WTC11 (cell line): ENCODE measurements around the gene GRK1. TPM values are rescaled to one million over a fixed set of nuclear protein-coding genes. Genes with fewer than 3 reads are reported as not detected.

Source experiments
- ATAC-seq: fragments of 200-7000 bp; cut with Tn5 transposase; 2 replicates; pipeline ENCODE4 v1.10.0; 2021; ENCODE audit warnings: mild to moderate bottlenecking, moderate library complexity
- CTCF ChIA-PET: fragments of 300-600 bp; sonication (Branson Sonifier 250); formaldehyde crosslinking; loops from one replicate; lab custom pipeline; 2021; ENCODE audit warnings: antibody characterized with exemption; lab: Charles Lee
- POLR2A ChIA-PET: fragments of 350-600 bp; sonication (Branson Sonifier 250); formaldehyde crosslinking; loops from one replicate; lab custom pipeline; 2021; ENCODE audit warnings: antibody characterized with exemption; lab: Charles Lee
- DNase-seq: peaks from one replicate; pipeline ENCODE4 v3.0.0; 2021; ENCODE audit warnings: low spot score
- H3K27ac Mint-ChIP-seq: 2 replicates; pipeline ENCODE4 v1.8.0; 2021; ENCODE audit warnings: mixed read lengths
- H3K27me3 Mint-ChIP-seq: 2 replicates; pipeline ENCODE4 v1.8.0; 2021; ENCODE audit warnings: low read depth, mild to moderate bottlenecking, moderate library complexity, mixed read lengths
- H3K36me3 Mint-ChIP-seq: 2 replicates; pipeline ENCODE4 v1.8.0; 2021; ENCODE audit warnings: mixed read lengths
- H3K4me1 Mint-ChIP-seq: 2 replicates; pipeline ENCODE4 v1.8.0; 2022; ENCODE audit warnings: mixed read lengths
- H3K4me3 Mint-ChIP-seq: 2 replicates; pipeline ENCODE4 v1.8.0; 2021; ENCODE audit warnings: mild to moderate bottlenecking, moderate library complexity, mixed read lengths
- H3K9me3 Mint-ChIP-seq: 2 replicates; pipeline ENCODE4 v1.8.0; 2021; ENCODE audit warnings: mixed read lengths
- ELF4 ChIP-seq: sonication (generic); formaldehyde crosslinking; IDR thresholded peaks from 2 replicates; pipeline ENCODE4 v1.8.1; 2022; ENCODE audit warnings: low read depth, mild to moderate bottlenecking, moderate library complexity, missing genetic modification reagents
- FOXJ3 ChIP-seq: sonication (generic); formaldehyde crosslinking; IDR thresholded peaks from 2 replicates; pipeline ENCODE4 v1.9.0; 2021; ENCODE audit warnings: missing genetic modification reagents, mild to moderate bottlenecking, borderline replicate concordance
- FOXP1 ChIP-seq: sonication (generic); formaldehyde crosslinking; IDR thresholded peaks from 2 replicates; pipeline ENCODE4 v1.8.0; 2022; ENCODE audit warnings: missing genetic modification reagents, mild to moderate bottlenecking, moderate library complexity, borderline replicate concordance
- MAX ChIP-seq: sonication (generic); formaldehyde crosslinking; IDR thresholded peaks from 2 replicates; pipeline ENCODE4 v1.8.0; 2022; ENCODE audit warnings: mild to moderate bottlenecking, missing genetic modification reagents
- NFYB ChIP-seq: sonication (generic); formaldehyde crosslinking; conservative IDR thresholded peaks from 2 replicates; pipeline ENCODE4 v1.8.0; 2022; ENCODE audit warnings: low read depth, missing genetic modification reagents
- NR2C2 ChIP-seq: sonication (generic); formaldehyde crosslinking; IDR thresholded peaks from 2 replicates; pipeline ENCODE4 v1.8.0; 2022; ENCODE audit warnings: mild to moderate bottlenecking, missing genetic modification reagents
- OVOL2 ChIP-seq: fragments of 250-450 bp; sonication (Bioruptor Pico); IDR thresholded peaks from 2 replicates; pipeline ENCODE4 v1.9.0; 2021; ENCODE audit warnings: mild to moderate bottlenecking, borderline replicate concordance
- PRRX2 ChIP-seq: fragments of 250-450 bp; sonication (Bioruptor Pico); IDR thresholded peaks from 2 replicates; pipeline ENCODE4 v1.8.0; 2021; ENCODE audit warnings: mild to moderate bottlenecking
- RELA ChIP-seq: sonication (generic); formaldehyde crosslinking; IDR thresholded peaks from 2 replicates; pipeline ENCODE4 v1.8.1; 2022; ENCODE audit warnings: missing genetic modification reagents, mild to moderate bottlenecking, borderline replicate concordance
- RORB ChIP-seq: fragments of 250-450 bp; sonication (Bioruptor Pico); IDR thresholded peaks from 2 replicates; pipeline ENCODE4 v1.9.0; 2021; ENCODE audit warnings: mild to moderate bottlenecking
- SP1 ChIP-seq: sonication (generic); formaldehyde crosslinking; conservative IDR thresholded peaks from 2 replicates; pipeline ENCODE4 v1.8.1; 2022; ENCODE audit warnings: missing genetic modification reagents
- TP53 ChIP-seq: sonication (generic); formaldehyde crosslinking; IDR thresholded peaks from 2 replicates; pipeline ENCODE4 v1.8.1; 2023; ENCODE audit warnings: mild to moderate bottlenecking, missing genetic modification reagents
- USF2 ChIP-seq: sonication (generic); formaldehyde crosslinking; IDR thresholded peaks from 2 replicates; pipeline ENCODE4 v1.8.1; 2023; ENCODE audit warnings: mild to moderate bottlenecking, missing genetic modification reagents, moderate library complexity
- ZNF121 ChIP-seq: sonication (generic); formaldehyde crosslinking; IDR thresholded peaks from 2 replicates; pipeline ENCODE4 v1.8.0; 2023; ENCODE audit warnings: missing genetic modification reagents
- ZNF532 ChIP-seq: fragments of 250-450 bp; sonication (Bioruptor Pico); IDR thresholded peaks from 2 replicates; pipeline ENCODE4 v1.9.0; 2021; ENCODE audit warnings: mild to moderate bottlenecking, borderline replicate concordance
- total RNA-seq: library from RNA; stranded (reverse); gene quantifications from 3 replicates; pipeline ENCODE4 v1.2.3, GENCODE V29; 2021
- TF ChIP-seq, protein P1 (sequence below): sonication (generic); formaldehyde crosslinking; conservative IDR thresholded peaks from 2 replicates; pipeline ENCODE4 v1.8.1; 2023; ENCODE audit warnings: mild to moderate bottlenecking, low read depth, missing genetic modification reagents, moderate library complexity
- TF ChIP-seq, protein P2 (sequence below): sonication (generic); formaldehyde crosslinking; IDR thresholded peaks from 2 replicates; pipeline ENCODE4 v1.8.1; 2023; ENCODE audit warnings: mild to moderate bottlenecking, missing genetic modification reagents, moderate library complexity
- TF ChIP-seq, protein P3 (sequence below): sonication (generic); formaldehyde crosslinking; IDR thresholded peaks from 2 replicates; pipeline ENCODE4 v1.8.1; 2022; ENCODE audit warnings: missing genetic modification reagents, borderline replicate concordance
- TF ChIP-seq, protein P4 (sequence below): sonication (generic); formaldehyde crosslinking; IDR thresholded peaks from 2 replicates; pipeline ENCODE4 v1.8.1; 2022; ENCODE audit warnings: low read depth, missing genetic modification reagents, borderline replicate concordance

The GRK1 gene
- total RNA-seq, 1 experiment from 2014 or later, result 0.17 TPM

DNA sequence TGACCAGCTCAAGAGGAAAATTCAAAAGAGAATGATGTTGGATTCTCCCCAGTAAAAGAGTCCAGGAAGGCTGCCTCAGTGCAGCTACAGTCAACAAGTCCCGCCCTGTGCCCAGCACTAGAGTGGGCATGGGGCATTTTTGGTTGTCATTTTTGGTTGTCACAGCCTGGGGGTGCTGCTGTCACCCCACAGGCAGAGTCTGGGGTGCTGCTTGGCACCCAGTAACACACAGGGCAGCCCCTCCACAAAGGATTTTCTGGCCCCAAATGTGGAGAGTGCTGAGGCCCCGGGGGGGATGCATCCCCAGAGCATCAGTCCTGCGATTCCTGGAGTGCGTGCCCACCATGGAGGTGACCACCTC, 63.8 kb downstream of the GRK1 start (continued):
- TF ChIP-seq, protein P1, sequence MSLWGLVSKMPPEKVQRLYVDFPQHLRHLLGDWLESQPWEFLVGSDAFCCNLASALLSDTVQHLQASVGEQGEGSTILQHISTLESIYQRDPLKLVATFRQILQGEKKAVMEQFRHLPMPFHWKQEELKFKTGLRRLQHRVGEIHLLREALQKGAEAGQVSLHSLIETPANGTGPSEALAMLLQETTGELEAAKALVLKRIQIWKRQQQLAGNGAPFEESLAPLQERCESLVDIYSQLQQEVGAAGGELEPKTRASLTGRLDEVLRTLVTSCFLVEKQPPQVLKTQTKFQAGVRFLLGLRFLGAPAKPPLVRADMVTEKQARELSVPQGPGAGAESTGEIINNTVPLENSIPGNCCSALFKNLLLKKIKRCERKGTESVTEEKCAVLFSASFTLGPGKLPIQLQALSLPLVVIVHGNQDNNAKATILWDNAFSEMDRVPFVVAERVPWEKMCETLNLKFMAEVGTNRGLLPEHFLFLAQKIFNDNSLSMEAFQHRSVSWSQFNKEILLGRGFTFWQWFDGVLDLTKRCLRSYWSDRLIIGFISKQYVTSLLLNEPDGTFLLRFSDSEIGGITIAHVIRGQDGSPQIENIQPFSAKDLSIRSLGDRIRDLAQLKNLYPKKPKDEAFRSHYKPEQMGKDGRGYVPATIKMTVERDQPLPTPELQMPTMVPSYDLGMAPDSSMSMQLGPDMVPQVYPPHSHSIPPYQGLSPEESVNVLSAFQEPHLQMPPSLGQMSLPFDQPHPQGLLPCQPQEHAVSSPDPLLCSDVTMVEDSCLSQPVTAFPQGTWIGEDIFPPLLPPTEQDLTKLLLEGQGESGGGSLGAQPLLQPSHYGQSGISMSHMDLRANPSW, result no peak
- no peak for TF ChIP-seq OVOL2 (CRISPR knock-in tag)
- TF ChIP-seq, protein P2, sequence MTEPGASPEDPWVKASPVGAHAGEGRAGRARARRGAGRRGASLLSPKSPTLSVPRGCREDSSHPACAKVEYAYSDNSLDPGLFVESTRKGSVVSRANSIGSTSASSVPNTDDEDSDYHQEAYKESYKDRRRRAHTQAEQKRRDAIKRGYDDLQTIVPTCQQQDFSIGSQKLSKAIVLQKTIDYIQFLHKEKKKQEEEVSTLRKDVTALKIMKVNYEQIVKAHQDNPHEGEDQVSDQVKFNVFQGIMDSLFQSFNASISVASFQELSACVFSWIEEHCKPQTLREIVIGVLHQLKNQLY, result no peak
- TF ChIP-seq FOXJ3 (CRISPR knock-in tag), result no peak
- TF ChIP-seq USF2 (CRISPR knock-in tag), result no peak
- TF ChIP-seq, protein P3, sequence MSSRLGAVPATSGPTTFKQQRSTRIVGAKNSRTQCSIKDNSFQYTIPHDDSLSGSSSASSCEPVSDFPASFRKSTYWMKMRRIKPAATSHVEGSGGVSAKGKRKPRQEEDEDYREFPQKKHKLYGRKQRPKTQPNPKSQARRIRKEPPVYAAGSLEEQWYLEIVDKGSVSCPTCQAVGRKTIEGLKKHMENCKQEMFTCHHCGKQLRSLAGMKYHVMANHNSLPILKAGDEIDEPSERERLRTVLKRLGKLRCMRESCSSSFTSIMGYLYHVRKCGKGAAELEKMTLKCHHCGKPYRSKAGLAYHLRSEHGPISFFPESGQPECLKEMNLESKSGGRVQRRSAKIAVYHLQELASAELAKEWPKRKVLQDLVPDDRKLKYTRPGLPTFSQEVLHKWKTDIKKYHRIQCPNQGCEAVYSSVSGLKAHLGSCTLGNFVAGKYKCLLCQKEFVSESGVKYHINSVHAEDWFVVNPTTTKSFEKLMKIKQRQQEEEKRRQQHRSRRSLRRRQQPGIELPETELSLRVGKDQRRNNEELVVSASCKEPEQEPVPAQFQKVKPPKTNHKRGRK (CRISPR knock-in tag), result no peak

DNA sequence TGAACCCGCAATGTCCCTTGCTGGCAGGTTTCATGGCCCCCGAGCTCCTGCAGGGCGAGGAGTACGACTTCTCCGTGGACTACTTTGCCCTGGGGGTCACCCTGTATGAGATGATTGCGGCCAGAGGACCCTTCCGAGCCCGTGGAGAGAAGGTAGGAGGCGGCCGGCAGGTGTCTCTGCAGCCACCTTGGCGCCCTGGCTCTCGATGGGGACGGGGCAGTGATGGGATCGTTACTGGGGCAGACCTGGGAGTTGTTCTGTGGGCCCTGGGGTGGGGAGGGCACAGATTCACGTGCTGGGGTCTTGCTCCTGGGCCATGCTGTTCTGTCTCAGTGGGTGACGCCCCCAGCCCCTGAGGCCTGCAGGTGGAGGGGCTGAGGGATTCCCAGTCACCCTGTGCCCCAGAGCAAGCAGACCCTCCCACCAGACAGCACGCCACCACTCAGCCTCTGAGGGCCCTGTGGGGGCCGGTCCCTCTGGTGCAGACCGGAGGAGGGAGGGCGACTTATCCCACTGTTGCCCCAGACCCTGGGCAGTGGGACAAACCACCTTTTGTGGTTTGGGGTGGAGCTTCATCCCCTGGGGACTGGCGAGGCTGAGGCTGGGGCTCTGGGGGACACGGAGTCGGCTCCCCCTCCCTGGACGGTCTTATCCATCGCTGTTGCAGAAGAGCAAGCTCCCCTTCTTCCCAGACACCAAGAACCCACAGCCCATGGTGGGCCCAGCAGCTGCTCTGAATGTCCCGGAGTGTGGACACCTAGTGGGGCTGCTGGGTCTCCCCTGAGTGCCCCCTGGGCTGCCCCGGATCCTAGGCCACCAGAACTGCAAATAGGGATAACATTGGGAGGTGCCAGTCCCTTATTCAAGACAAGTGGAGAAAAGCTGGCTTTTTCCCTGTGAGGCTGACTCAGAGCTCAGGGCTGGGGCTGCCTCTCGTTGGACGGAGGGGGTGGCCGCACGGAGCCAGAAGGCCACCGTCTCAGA, 64.5 kb downstream of the GRK1 start:
- ATAC-seq, result no peak
- Mint-ChIP-seq H3K4me1 (no peaks in the 10 kb centered on the region), H3K9me3 (peaks cover 11% of the 10 kb centered on the region), H3K36me3 (peaks cover 2% of the 10 kb centered on the region; the same call in 1 of the 2 replicates), H3K27me3 (peaks cover 24% of the 10 kb centered on the region), H3K4me3 (no peak overlapping the region), H3K27ac (no peak overlapping the region)
- TF ChIP-seq PRRX2 (CRISPR knock-in tag) (no peak), SP1 (CRISPR knock-in tag) (no peak), NFYB (no peak), MAX (no peak), TP53 (CRISPR knock-in tag) (no peak), RORB (CRISPR knock-in tag) (no peak), FOXP1 (no peak), USF2 (CRISPR knock-in tag) (no peak), ZNF121 (CRISPR knock-in tag) (no peak), NR2C2 (CRISPR knock-in tag) (no peak), ELF4 (CRISPR knock-in tag) (no peak), ZNF532 (CRISPR knock-in tag) (no peak), RELA (CRISPR knock-in tag) (no peak)
- TF ChIP-seq, protein P4, sequence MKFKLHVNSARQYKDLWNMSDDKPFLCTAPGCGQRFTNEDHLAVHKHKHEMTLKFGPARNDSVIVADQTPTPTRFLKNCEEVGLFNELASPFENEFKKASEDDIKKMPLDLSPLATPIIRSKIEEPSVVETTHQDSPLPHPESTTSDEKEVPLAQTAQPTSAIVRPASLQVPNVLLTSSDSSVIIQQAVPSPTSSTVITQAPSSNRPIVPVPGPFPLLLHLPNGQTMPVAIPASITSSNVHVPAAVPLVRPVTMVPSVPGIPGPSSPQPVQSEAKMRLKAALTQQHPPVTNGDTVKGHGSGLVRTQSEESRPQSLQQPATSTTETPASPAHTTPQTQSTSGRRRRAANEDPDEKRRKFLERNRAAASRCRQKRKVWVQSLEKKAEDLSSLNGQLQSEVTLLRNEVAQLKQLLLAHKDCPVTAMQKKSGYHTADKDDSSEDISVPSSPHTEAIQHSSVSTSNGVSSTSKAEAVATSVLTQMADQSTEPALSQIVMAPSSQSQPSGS (CRISPR knock-in tag), result no peak
- ChIA-PET POLR2A (no interaction called here), CTCF (interaction anchor here (0.9 to 1.1 kb wide), 2 partner anchors 28 to 72 kb away, joined by 3 read pairs; partner anchors contain the start of gene TMEM255B)
- no peak for DNase-seq
